ENCODE data around the gene AQP10.

DNA sequence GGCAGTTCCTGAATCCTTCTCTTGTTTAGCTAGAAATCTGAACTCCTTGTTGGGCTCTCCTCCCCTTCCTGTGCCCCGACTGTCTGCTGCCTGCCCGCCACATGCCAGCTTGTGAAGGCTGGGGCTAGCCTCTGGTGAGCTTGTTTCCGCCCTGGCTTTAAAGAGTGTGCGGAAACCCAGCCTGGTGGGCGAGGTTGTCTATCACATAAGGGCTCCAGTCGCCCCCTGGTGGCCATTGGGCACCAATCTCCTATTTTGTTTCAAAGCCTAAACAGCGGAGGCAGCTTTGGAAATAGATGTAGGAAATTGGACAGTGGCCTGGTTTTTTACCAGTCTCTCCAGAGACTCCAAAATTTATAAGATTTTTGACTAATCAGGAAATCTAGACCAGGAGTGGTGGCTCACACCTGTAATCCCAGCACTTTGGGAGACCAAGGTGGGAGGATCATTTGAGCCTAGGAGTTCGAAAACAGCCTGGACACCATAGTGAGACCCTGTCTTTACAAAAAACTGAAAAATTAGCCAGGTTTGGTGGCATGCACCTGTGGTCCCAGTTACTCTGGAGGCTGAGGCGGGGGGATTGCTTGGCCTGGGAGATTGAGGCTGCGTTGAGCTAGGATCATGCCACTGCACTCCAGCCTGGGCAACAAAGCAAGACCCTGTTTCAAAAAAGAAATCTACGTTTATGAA lies 14.3 kb downstream of the AQP10 start:
- TF ChIP-seq, protein P1, sequence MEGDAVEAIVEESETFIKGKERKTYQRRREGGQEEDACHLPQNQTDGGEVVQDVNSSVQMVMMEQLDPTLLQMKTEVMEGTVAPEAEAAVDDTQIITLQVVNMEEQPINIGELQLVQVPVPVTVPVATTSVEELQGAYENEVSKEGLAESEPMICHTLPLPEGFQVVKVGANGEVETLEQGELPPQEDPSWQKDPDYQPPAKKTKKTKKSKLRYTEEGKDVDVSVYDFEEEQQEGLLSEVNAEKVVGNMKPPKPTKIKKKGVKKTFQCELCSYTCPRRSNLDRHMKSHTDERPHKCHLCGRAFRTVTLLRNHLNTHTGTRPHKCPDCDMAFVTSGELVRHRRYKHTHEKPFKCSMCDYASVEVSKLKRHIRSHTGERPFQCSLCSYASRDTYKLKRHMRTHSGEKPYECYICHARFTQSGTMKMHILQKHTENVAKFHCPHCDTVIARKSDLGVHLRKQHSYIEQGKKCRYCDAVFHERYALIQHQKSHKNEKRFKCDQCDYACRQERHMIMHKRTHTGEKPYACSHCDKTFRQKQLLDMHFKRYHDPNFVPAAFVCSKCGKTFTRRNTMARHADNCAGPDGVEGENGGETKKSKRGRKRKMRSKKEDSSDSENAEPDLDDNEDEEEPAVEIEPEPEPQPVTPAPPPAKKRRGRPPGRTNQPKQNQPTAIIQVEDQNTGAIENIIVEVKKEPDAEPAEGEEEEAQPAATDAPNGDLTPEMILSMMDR (conservative IDR thresholded peaks at IDR 0.05; ENCODE audit: low read length), result peak; percentile 90
- no peak for TF ChIP-seq EZH2phosphoT487 (IDR thresholded peaks at IDR 0.05; ENCODE audit: borderline replicate concordance)
